ENCODE data around the gene MRPL17.

GRCh38 chr11:6632116-6633073, 50.7 kb downstream of the MRPL17 start:
- TF ChIP-seq, protein P1, sequence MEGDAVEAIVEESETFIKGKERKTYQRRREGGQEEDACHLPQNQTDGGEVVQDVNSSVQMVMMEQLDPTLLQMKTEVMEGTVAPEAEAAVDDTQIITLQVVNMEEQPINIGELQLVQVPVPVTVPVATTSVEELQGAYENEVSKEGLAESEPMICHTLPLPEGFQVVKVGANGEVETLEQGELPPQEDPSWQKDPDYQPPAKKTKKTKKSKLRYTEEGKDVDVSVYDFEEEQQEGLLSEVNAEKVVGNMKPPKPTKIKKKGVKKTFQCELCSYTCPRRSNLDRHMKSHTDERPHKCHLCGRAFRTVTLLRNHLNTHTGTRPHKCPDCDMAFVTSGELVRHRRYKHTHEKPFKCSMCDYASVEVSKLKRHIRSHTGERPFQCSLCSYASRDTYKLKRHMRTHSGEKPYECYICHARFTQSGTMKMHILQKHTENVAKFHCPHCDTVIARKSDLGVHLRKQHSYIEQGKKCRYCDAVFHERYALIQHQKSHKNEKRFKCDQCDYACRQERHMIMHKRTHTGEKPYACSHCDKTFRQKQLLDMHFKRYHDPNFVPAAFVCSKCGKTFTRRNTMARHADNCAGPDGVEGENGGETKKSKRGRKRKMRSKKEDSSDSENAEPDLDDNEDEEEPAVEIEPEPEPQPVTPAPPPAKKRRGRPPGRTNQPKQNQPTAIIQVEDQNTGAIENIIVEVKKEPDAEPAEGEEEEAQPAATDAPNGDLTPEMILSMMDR (conservative IDR thresholded peaks at IDR 0.05; ENCODE audit: low read length) = no peak
- TF ChIP-seq EZH2phosphoT487 (IDR thresholded peaks at IDR 0.05; ENCODE audit: borderline replicate concordance, low read depth, low read length) = no peak
